HEK293T (cell line): ENCODE results near the gene APOLD1.

Source experiments
- BHLHE40 ChIP-seq: fragments of 450-650 bp; IDR thresholded peaks from 2 replicates; pipeline ENCODE4 v1.6.1; 2016; ENCODE audit warnings: mild to moderate bottlenecking, moderate library complexity, borderline replicate concordance
- CTBP1 ChIP-seq: fragments of 450-650 bp; IDR thresholded peaks from 2 replicates; pipeline ENCODE4 v1.6.1; 2016; ENCODE audit warnings: borderline replicate concordance
- FOXK2 ChIP-seq: fragments of 450-650 bp; IDR thresholded peaks from 2 replicates; pipeline ENCODE4 v1.6.1; 2016; ENCODE audit warnings: mild to moderate bottlenecking
- SP1 ChIP-seq: fragments of 450-650 bp; IDR thresholded peaks from 2 replicates; pipeline ENCODE4 v1.6.1; 2017
- TF ChIP-seq, protein P1 (sequence below): fragments of 450-650 bp; IDR thresholded peaks from 2 replicates; pipeline ENCODE4 v1.6.1; 2016

DNA sequence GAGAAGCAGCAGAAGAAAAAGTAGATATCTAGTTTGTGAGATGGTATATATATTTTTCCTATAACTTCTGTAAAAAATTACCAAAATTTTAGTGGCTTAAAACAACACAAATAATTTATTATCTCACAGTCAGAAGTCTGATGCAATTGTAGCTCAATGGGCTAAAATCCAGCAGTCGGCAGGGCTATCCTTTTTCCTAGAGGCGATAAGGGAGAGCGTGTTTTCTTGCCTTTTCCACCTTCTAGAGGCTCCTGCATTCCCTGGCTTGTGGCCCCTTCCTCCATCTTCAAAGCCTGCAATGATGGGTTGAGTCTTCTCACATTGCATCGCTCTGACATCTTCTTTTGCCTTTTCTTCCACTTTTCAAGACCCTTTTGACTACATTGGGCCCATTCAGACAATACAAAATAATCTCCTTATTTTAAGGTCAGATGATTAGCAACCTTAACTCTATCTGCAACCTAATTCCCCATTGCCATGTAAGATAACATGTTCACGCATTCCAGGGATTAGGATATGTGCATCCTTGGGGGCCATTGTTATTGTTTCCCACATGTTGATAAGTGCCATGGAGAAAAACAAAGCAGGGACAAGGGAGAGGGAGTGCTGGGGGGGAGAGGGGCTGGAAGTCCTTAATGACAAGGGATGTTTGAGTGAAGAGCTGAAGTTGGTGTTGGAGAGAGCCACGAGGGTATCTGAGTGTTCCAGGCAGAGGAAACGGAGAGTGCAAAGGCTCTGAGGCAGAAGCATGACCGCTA is 13.9 kb downstream of the APOLD1 start:
- TF ChIP-seq BHLHE40, result no peak
- TF ChIP-seq SP1, result no peak
- TF ChIP-seq FOXK2, result no peak
- TF ChIP-seq, protein P1, sequence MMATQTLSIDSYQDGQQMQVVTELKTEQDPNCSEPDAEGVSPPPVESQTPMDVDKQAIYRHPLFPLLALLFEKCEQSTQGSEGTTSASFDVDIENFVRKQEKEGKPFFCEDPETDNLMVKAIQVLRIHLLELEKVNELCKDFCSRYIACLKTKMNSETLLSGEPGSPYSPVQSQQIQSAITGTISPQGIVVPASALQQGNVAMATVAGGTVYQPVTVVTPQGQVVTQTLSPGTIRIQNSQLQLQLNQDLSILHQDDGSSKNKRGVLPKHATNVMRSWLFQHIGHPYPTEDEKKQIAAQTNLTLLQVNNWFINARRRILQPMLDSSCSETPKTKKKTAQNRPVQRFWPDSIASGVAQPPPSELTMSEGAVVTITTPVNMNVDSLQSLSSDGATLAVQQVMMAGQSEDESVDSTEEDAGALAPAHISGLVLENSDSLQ, result no peak
- no peak for TF ChIP-seq CTBP1
